ENCODE data around the gene PSMA5. TPM values are rescaled to one million over a fixed set of nuclear protein-coding genes. Genes with fewer than 3 reads are reported as not detected.

Gene PSMA5
- total and polyA plus RNA-seq, 2 of the 13 experiments (the other 11 are each of a cell fraction or from before 2014, with no cell fraction given) = 140 to 169 TPM

DNA sequence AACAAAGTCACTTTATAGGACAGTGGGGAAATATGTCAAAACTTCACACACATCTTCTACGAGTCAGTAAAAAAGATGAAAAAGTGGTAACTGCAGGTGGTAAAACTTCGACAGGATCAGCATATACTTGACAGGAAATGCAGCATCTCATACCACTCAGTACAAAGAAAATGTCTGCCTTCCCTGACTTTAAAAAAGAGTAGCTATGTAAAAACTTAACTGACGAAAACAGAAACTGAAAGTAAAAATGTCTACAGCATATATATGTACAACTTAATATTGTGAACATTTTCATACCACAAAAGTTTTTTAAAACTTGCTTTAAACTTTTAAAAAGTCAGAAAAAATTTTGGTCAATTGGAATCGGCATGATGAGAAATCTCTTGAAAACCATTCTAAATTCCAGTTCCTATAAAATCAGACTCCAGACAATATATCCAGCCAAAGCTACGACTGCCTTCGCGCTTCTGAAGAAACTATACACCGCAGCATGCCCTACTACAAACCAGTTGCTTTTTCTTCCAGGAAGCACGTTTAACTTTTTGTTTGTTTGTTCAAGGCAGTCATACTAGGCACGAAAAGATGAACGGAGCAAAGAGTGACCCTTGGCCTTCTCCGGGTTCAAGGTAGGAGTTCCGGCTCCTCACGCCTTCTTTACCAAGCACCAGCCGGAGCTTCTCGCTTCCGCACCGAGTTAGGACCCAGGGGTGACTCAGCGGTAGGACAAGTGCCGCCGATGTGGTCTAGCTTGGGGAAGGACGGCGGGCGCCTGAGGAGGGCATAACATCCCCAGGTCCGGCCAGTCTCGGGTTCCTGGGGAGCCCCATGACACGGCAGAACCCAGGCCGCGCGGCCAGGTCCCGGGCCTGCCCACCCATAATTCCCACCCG lies 612 bp downstream of the PSMA5 start (continued):
- TF ChIP-seq ZBTB14 (CRISPR knock-in tag; IDR thresholded peaks at IDR 0.05) (no peak), GZF1 (CRISPR knock-in tag; IDR thresholded peaks at IDR 0.05) (no peak), ZMYM3 (CRISPR knock-in tag; IDR thresholded peaks at IDR 0.05) (no peak; the same call in 1 of the 2 replicates), ZBTB26 (CRISPR knock-in tag; IDR thresholded peaks at IDR 0.05; ENCODE audit: borderline replicate concordance) (no peak), MEIS2 (CRISPR knock-in tag; IDR thresholded peaks at IDR 0.05) (peak; percentile 65; the same call in 1 of the 2 replicates), ZFYVE20 (CRISPR knock-in tag; IDR thresholded peaks at IDR 0.05; ENCODE audit: borderline replicate concordance, low read depth) (no peak), BORCS8-MEF2B (CRISPR knock-in tag; IDR thresholded peaks at IDR 0.05) (no peak), AKAP8 (CRISPR knock-in tag; IDR thresholded peaks at IDR 0.05) (no peak), IRX3 (CRISPR knock-in tag; IDR thresholded peaks at IDR 0.05; ENCODE audit: borderline replicate concordance, low read depth) (no peak), ZSCAN30 (CRISPR knock-in tag; IDR thresholded peaks at IDR 0.05) (no peak), ZNF280B (CRISPR knock-in tag; IDR thresholded peaks at IDR 0.05; ENCODE audit: borderline replicate concordance) (no peak), HINFP (CRISPR knock-in tag; IDR thresholded peaks at IDR 0.05; ENCODE audit: low read depth) (peak; percentile 28; the same call in 1 of the 2 replicates), NR2F6 (IDR thresholded peaks at IDR 0.05) (peak; percentile 55), NR2F6 (CRISPR knock-in tag; IDR thresholded peaks at IDR 0.05) (peak; percentile 56; the same call in 1 of the 2 replicates), REXO4 (CRISPR knock-in tag; IDR thresholded peaks at IDR 0.05; ENCODE audit: borderline replicate concordance) (no peak), NFE2L1 (CRISPR knock-in tag; IDR thresholded peaks at IDR 0.05; ENCODE audit: borderline replicate concordance) (peak; percentile 96), ZNF556 (CRISPR knock-in tag; IDR thresholded peaks at IDR 0.05; ENCODE audit: borderline replicate concordance) (0 out of 2 replicates have a peak, but pooled peaks have one; percentile 65), SAFB2 (CRISPR knock-in tag; IDR thresholded peaks at IDR 0.05; ENCODE audit: borderline replicate concordance, low read depth) (no peak; the same call in 1 of the 2 replicates), NFE2 (CRISPR knock-in tag; IDR thresholded peaks at IDR 0.05) (peak; percentile 36; the same call in 1 of the 2 replicates), KLF11 (CRISPR knock-in tag; IDR thresholded peaks at IDR 0.05) (0 out of 2 replicates have a peak, but pooled peaks have one; percentile 17), ZNF225 (CRISPR knock-in tag; IDR thresholded peaks at IDR 0.05) (no peak), ZNF446 (CRISPR knock-in tag; IDR thresholded peaks at IDR 0.05) (no peak; the same call in 1 of the 2 replicates), TBX3 (IDR thresholded peaks at IDR 0.05; ENCODE audit: borderline replicate concordance) (no peak), FOSL2 (CRISPR knock-in tag; IDR thresholded peaks at IDR 0.05) (peak; percentile 81), NFIC (IDR thresholded peaks at IDR 0.05; ENCODE audit: low read length) (0 out of 2 replicates have a peak, but pooled peaks have one; percentile 5)
